Dermis lymphatic vessel endothelial cell (primary cell): ENCODE results near the gene CORO1A. TPM values are rescaled to one million over a fixed set of nuclear protein-coding genes. Genes with fewer than 3 reads are reported as not detected.

Source experiments
- total RNA-seq: library from RNA; depleted of rRNA; stranded (reverse); fragments of >200 nt; gene quantifications from 2 replicates; pipeline ENCODE4 v1.2.1, GENCODE V29; 2014

Gene CORO1A
- 0.76 and 1.5 TPM in 2 replicates for total RNA-seq

DNA sequence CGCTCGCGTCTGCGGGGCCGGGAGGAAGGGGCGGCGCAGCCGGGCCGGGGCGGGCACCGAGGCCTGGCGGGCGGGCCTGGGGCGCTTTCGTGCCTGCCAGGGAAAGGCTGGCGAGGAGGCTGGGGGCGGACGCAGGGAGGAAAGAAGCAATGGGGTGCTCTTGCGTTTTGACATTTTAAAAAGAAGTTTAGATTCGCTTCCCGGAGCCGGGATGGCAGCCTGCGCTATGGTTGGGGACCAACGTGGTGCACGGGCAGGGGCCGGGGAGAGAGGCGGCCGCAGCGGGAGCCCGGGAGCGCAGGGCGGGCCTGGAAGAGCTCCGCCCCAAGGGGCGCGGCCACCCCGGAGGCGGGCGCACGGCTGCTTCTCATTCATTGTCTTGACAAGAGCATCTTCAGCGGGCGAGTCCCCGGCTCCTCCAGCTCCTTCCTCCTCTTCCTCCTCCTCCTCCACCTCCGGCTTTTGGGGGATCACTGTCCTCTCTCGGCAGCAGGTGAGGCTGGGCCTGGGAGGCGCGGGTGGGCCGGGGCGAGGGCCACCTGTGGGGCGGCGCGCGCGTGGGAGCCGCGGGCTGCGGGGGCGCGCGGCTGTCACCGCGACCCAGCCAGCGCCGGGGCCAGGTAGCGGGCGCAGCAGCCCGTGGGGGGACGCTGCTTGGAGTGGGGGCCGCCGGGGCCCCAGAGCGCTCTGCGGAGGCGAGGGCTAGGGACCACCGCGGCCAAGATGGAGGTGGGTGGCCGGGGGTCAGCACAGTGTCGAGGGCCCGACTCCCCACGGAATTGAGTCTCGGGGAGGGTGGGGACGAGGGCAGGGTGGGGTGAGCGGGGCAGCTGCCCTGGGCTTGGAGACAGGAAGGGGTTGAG is at the start of gene CORO1A:
TSS of gene CORO1A (plus strand) at position 370 of the 863 bp plus-strand sequence. CDS start 1,608 bp downstream, outside the sequence.

GRCh38 chr16:30193615-30194014 is 10.2 kb downstream of the CORO1A start, which contains the start of the genes BOLA2B and SLX1A:
Gene BOLA2B (minus strand): TSS chr16:30193666. CDS start chr16:30193595, 71 bp downstream.
Gene SLX1A (plus strand): TSS chr16:30193875. CDS start chr16:30194085, 210 bp downstream.

GRCh38 chr16:30199049-30199448 is 15.6 kb downstream of the CORO1A start, which contains the start of gene SULT1A3:
Gene SULT1A3 (plus strand): TSS chr16:30199255. CDS start chr16:30200729, 1,474 bp downstream.

Other genes with a start within 250 kb of the CORO1A start
- gene TMEM219, start 221.5 kb upstream of the CORO1A start, total RNA-seq: 54.8 and 69.0 TPM in 2 replicates
- gene TAOK2, start 209.7 kb upstream of the CORO1A start, total RNA-seq: 77.8 and 79.8 TPM in 2 replicates
- 3.6 and 5.5 TPM in 2 replicates for gene HIRIP3, start 188.0 kb upstream of the CORO1A start, total RNA-seq
- gene INO80E, start 187.4 kb upstream of the CORO1A start, total RNA-seq: 16.6 and 17.7 TPM in 2 replicates
- 0.09 and 0.33 TPM in 2 replicates for gene DOC2A, start 172.6 kb upstream of the CORO1A start, total RNA-seq
- gene C16orf92, start 160.4 kb upstream of the CORO1A start, total RNA-seq: not detected in 2 replicates
- not detected in 2 replicates for gene TLCD3B, start 152.3 kb upstream of the CORO1A start, total RNA-seq
- 155 and 225 TPM in 2 replicates for gene ALDOA, start 117.8 kb upstream of the CORO1A start, total RNA-seq
- gene PPP4C, start 107.6 kb upstream of the CORO1A start, total RNA-seq: 190 and 227 TPM in 2 replicates
- 0.11 and 0.26 TPM in 2 replicates for gene TBX6, start 91.7 kb upstream of the CORO1A start, total RNA-seq
- gene YPEL3, start 87.4 kb upstream of the CORO1A start, total RNA-seq: 22.9 and 26.1 TPM in 2 replicates
- gene GDPD3, start 70.1 kb upstream of the CORO1A start, total RNA-seq: 0.86 and 1.2 TPM in 2 replicates
- gene MAPK3, start 60.4 kb upstream of the CORO1A start, total RNA-seq: 39.7 and 43.9 TPM in 2 replicates
- 13.4 and 26.9 TPM in 2 replicates for gene BOLA2B, start 10.1 kb downstream of the CORO1A start, total RNA-seq
- gene SLX1A, start 10.3 kb downstream of the CORO1A start, total RNA-seq: 43.8 and 54.1 TPM in 2 replicates
- gene SULT1A3, start 15.7 kb downstream of the CORO1A start, total RNA-seq: 1.5 and 1.9 TPM in 2 replicates
- gene NPIPB13, start 64.9 kb downstream of the CORO1A start, total RNA-seq: 0.43 and 2.0 TPM in 2 replicates
- 33.8 and 39.9 TPM in 2 replicates for gene CD2BP2, start 171.7 kb downstream of the CORO1A start, total RNA-seq
- 18.0 and 21.6 TPM in 2 replicates for gene TBC1D10B, start 186.9 kb downstream of the CORO1A start, total RNA-seq
- not detected in 2 replicates for gene MYL11, start 191.2 kb downstream of the CORO1A start, total RNA-seq
- gene SEPTIN1, start 199.0 kb downstream of the CORO1A start, total RNA-seq: 0.11 TPM in 1 of 2 replicates, not detected in the other
- 11.8 and 19.3 TPM in 2 replicates for gene ZNF48, start 211.8 kb downstream of the CORO1A start, total RNA-seq
- gene ZNF771, start 224.0 kb downstream of the CORO1A start, total RNA-seq: 8.0 and 13.7 TPM in 2 replicates
- gene DCTPP1, start 246.4 kb downstream of the CORO1A start, total RNA-seq: 95.3 and 120 TPM in 2 replicates